ENCODE measurements around the gene ZNF143. TPM values are rescaled to one million over a fixed set of nuclear protein-coding genes. Genes with fewer than 3 reads are reported as not detected.

ZNF143 gene
- total and polyA plus RNA-seq, 7 donors = 13.2 to 48.4 (median 20.2) TPM

DNA sequence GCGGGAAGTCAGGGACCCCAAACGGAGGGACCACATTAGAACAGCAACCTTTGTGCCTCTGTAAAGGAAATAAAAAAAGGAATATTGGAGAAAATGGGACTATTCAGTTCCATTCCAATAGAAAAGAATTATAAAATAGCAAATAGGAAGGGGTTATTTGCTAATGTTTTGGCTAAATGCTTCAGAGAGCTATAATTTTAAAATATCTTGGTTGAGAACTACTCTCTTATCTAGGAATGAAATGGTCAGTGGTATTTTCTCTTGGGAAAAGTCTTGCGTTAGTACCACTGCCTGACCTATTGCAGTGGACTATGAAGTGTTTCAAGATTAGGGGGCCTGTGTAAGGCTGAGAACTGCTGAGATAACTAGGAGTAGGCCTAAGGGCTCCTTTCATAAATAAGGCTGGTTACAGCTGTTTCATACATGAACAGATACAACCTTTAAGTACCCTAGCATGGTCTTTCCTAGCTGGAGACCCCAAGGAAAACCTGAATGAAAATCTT is 105.8 kb downstream of the ZNF143 start:
- DNase-seq = no peak
- Histone ChIP-seq H3K4me3 (no peak overlapping the region), H3K9me3 (no peaks in the 10 kb centered on the region), H3K36me3 (no peaks in the 10 kb centered on the region), H3K4me1 (peaks cover 0 to 51% (median 46%) of the 10 kb centered on the region in 4 donors), H3K27me3 (no peaks in the 10 kb centered on the region), H3K27ac (peak overlapping the region; percentile 86 to 99 (median 90))
- intact Hi-C loops (cut with DNase I) = no loop called here
- TF ChIP-seq EP300 (IDR thresholded peaks at IDR 0.05) (no peak), POLR2AphosphoS5 (IDR thresholded peaks at IDR 0.05) (no peak), POLR2A (IDR thresholded peaks at IDR 0.05) (no peak)
- TF ChIP-seq, protein P1, sequence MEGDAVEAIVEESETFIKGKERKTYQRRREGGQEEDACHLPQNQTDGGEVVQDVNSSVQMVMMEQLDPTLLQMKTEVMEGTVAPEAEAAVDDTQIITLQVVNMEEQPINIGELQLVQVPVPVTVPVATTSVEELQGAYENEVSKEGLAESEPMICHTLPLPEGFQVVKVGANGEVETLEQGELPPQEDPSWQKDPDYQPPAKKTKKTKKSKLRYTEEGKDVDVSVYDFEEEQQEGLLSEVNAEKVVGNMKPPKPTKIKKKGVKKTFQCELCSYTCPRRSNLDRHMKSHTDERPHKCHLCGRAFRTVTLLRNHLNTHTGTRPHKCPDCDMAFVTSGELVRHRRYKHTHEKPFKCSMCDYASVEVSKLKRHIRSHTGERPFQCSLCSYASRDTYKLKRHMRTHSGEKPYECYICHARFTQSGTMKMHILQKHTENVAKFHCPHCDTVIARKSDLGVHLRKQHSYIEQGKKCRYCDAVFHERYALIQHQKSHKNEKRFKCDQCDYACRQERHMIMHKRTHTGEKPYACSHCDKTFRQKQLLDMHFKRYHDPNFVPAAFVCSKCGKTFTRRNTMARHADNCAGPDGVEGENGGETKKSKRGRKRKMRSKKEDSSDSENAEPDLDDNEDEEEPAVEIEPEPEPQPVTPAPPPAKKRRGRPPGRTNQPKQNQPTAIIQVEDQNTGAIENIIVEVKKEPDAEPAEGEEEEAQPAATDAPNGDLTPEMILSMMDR (IDR thresholded peaks at IDR 0.05) = no peak
- WGBS, 2 donors = 88 to 90% methylated on average over 3 of the region's 3 CpGs

DNA sequence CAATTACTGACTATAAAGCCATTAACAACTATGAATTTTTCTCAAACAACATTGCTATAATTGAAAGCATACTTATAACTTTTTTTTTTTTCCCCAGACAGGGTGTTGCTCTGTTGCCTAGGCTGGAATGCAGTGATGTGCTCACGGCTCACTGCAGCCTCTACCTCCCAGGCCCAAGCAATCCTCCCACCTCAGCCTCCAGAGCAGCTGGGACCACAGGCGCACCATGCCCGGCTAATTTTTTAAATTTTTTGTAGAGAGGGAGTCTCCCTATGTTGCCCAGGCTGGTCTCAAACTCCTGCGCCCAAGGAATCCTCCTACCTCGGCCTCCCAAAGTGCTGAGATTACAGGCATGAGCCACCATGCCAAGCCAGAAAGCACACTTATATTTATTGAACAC is 106.6 kb downstream of the ZNF143 start:
- intact Hi-C loops (cut with DNase I) = no loop called here
- WGBS, 2 donors = 95 to 96% methylated on average over 5 of the region's 5 CpGs

DNA sequence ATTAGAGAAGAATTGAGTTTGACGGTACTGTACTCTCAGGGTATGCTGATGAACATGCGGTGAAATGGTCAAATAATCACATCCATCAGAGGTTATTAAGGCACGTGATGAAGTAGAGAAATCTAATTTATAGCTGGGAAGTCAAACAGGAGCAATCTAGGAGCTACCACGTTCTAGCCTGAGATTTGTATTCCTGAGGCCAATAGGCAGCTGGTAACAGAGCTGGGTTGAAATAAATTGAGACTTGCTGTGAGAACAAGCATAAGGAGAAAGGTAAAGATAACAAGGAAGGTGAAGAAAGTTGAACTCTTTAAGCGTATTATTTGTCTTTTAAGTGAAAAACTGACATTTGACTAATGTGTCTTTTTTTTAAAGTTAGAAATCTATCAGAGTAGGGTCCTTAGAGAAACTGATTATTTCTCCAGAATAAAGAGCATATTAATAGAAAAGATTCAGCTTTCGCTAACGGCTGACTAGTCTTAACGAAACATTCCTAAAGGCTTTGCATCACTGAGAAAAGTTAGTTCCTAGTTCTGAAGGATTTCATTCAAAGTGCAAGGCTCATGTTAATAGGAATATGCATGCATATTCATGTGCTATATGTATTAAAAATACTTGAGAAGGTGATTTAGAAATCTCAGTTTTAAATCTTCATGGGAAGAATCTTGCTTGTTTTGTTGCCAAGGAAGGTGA is 107.5 kb downstream of the ZNF143 start:
- Histone ChIP-seq H3K4me3 (no peak overlapping the region), H3K36me3 (no peaks in the 10 kb centered on the region), H3K4me1 (peaks cover 0 to 59% (median 48%) of the 10 kb centered on the region in 4 donors), H3K27ac (peak overlapping the region; percentile 86 to 99 (median 90)), H3K9me3 (no peaks in the 10 kb centered on the region), H3K27me3 (no peaks in the 10 kb centered on the region)
- intact Hi-C loops (cut with DNase I) = no loop called here
- no peak for DNase-seq
- WGBS, 2 donors = 37 to 66% methylated on average over 8 of the region's 8 CpGs
- TF ChIP-seq EP300 (IDR thresholded peaks at IDR 0.05) (no peak), POLR2AphosphoS5 (IDR thresholded peaks at IDR 0.05) (no peak), POLR2A (IDR thresholded peaks at IDR 0.05) (no peak)
- TF ChIP-seq, protein P1 (IDR thresholded peaks at IDR 0.05) = no peak

More for the DNA sequence above, 106.6 kb downstream of the ZNF143 start:
- Histone ChIP-seq H3K27ac (peak overlapping the region; percentile 86 to 99 (median 90)), H3K9me3 (no peaks in the 10 kb centered on the region), H3K27me3 (no peaks in the 10 kb centered on the region), H3K4me3 (no peak overlapping the region), H3K4me1 (peaks cover 0 to 55% (median 48%) of the 10 kb centered on the region in 4 donors), H3K36me3 (no peaks in the 10 kb centered on the region)
- TF ChIP-seq EP300 (IDR thresholded peaks at IDR 0.05) (no peak), POLR2AphosphoS5 (IDR thresholded peaks at IDR 0.05) (no peak), POLR2A (IDR thresholded peaks at IDR 0.05) (no peak)
- TF ChIP-seq, protein P1 (IDR thresholded peaks at IDR 0.05) = no peak
- no peak for DNase-seq

DNA sequence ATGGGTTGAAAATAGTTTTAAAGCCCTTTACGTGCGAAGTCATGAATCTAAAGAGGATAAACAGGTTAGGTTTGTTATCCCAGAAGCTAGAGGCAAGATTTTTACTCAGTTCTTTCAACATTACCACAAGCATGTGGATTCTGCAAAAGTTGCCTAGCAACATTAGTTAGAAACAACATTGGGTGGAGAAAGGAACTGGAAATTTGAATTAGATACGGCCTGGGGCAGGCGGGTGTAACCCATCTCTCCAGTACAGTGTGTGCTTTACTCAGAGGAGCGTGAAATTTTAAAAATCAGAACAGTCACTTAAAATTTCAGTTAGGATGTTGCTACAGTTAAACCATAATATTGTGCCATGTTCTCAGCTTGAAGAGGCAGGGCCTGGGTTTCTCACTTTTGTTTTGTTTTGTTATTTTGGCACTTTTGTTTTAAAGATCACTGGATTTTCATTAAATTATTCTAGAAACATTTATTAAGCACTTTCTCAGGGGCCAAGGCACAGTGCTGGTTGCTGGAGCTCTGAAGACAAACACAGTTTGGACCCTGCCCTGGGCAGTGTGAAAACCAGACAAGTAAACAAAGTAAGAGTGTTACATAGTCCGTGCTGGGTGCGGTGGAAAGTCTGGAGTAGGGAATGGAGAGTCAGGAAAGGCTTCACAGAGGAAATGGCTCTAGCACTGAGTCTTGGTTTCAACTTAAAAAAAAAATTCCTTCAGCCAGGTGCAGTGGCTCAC is 108.2 kb downstream of the ZNF143 start:
- DNase-seq = peak; percentile 83
- H3K4me1 ChIP-seq = peaks cover 0 to 59% (median 48%) of the 10 kb centered on the region in 4 donors
- intact Hi-C loops (cut with DNase I) = no loop called here
- H3K36me3 ChIP-seq = no peaks in the 10 kb centered on the region
- WGBS, 2 donors = 6 to 30% methylated on average over 7 of the region's 7 CpGs
- H3K27ac ChIP-seq = peak overlapping the region; percentile 86 to 99 (median 90)
- H3K4me3 ChIP-seq = peak overlapping the region in 2 of 4 donors; percentile 2 to 7
- H3K9me3 ChIP-seq = no peaks in the 10 kb centered on the region
- TF ChIP-seq EP300 (IDR thresholded peaks at IDR 0.05) (peak in 2 of 4 donors; percentile 45 to 47), POLR2AphosphoS5 (IDR thresholded peaks at IDR 0.05) (peak in 3 of 4 donors; percentile 64 to 79 (median 76)), POLR2A (IDR thresholded peaks at IDR 0.05) (peak in 1 of 2 donors; percentile 22)
- TF ChIP-seq, protein P1 (IDR thresholded peaks at IDR 0.05) = no peak
- no peaks in the 10 kb centered on the region for H3K27me3 ChIP-seq

Data from sigmoid colon (tissue), 7 donors.